Measurements from ENCODE around the gene ITGA11. TPM values are rescaled to one million over a fixed set of nuclear protein-coding genes. Genes with fewer than 3 reads are reported as not detected.

ITGA11 gene
- total RNA-seq, 1 donor from 2014 or later, result 0.53 TPM

GRCh38 chr15:68272721-68273271 lies 159.2 kb downstream of the ITGA11 start:
- H3K36me3 ChIP-seq (ENCODE audit: control insufficient read depth, insufficient read depth, low read length), result no peaks in the 10 kb centered on the region
- no peak overlapping the region for H3K4me3 ChIP-seq (ENCODE audit: low read depth, low read length)
- DNase-seq (ENCODE audit: low read depth) (peak; percentile 100), FAIRE-seq (peak; percentile 86)
- no peaks in the 10 kb centered on the region for H3K27me3 ChIP-seq (ENCODE audit: control insufficient read depth, insufficient read depth, low read length)
- TF ChIP-seq CTCF (IDR thresholded peaks at IDR 0.05; ENCODE audit: insufficient read depth, low read length, severe bottlenecking), result no peak

- no peaks in the 10 kb centered on the region for H3K27me3 ChIP-seq (ENCODE audit: control insufficient read depth, insufficient read depth, low read length)
- DNase-seq (ENCODE audit: low read depth), result peak; percentile 100
- FAIRE-seq, result peak; percentile 100
Observed at GRCh38 chr15:68271854-68272471, 160.0 kb downstream of the ITGA11 start.

GRCh38 chr15:68268405-68268804 lies 163.6 kb downstream of the ITGA11 start:
- Histone ChIP-seq H3K27me3 (ENCODE audit: control insufficient read depth, insufficient read depth, low read length) (no peaks in the 10 kb centered on the region), H3K4me3 (ENCODE audit: low read depth, low read length) (no peak overlapping the region), H3K36me3 (ENCODE audit: control insufficient read depth, insufficient read depth, low read length) (no peaks in the 10 kb centered on the region)
- TF ChIP-seq CTCF (IDR thresholded peaks at IDR 0.05; ENCODE audit: insufficient read depth, low read length, severe bottlenecking), result no peak
- FAIRE-seq (no peak), DNase-seq (ENCODE audit: low read depth) (peak; percentile 96)

More at GRCh38 chr15:68271854-68272471, 160.0 kb downstream of the ITGA11 start:
- Histone ChIP-seq H3K4me3 (ENCODE audit: low read depth, low read length) (no peak overlapping the region), H3K36me3 (ENCODE audit: control insufficient read depth, insufficient read depth, low read length) (no peaks in the 10 kb centered on the region)
- TF ChIP-seq CTCF (IDR thresholded peaks at IDR 0.05; ENCODE audit: insufficient read depth, low read length, severe bottlenecking), result no peak

- Histone ChIP-seq H3K36me3 (ENCODE audit: control insufficient read depth, insufficient read depth, low read length) (no peaks in the 10 kb centered on the region), H3K27me3 (ENCODE audit: control insufficient read depth, insufficient read depth, low read length) (no peaks in the 10 kb centered on the region), H3K4me3 (ENCODE audit: low read depth, low read length) (no peak overlapping the region)
- no peak for TF ChIP-seq CTCF (IDR thresholded peaks at IDR 0.05; ENCODE audit: insufficient read depth, low read length, severe bottlenecking)
- no peak for FAIRE-seq
- DNase-seq (ENCODE audit: low read depth), result no peak
Observed at GRCh38 chr15:68265674-68266073, 166.3 kb downstream of the ITGA11 start.

GRCh38 chr15:68265081-68265480 lies 166.9 kb downstream of the ITGA11 start:
- DNase-seq (ENCODE audit: low read depth) (peak; percentile 68), FAIRE-seq (no peak)
- Histone ChIP-seq H3K4me3 (ENCODE audit: low read depth, low read length) (no peak overlapping the region), H3K27me3 (ENCODE audit: control insufficient read depth, insufficient read depth, low read length) (no peaks in the 10 kb centered on the region), H3K36me3 (ENCODE audit: control insufficient read depth, insufficient read depth, low read length) (no peaks in the 10 kb centered on the region)
- TF ChIP-seq CTCF (IDR thresholded peaks at IDR 0.05; ENCODE audit: insufficient read depth, low read length, severe bottlenecking), result no peak

GRCh38 chr15:68264282-68264681 lies 167.7 kb downstream of the ITGA11 start:
- H3K27me3 ChIP-seq (ENCODE audit: control insufficient read depth, insufficient read depth, low read length), result no peaks in the 10 kb centered on the region
- no peaks in the 10 kb centered on the region for H3K36me3 ChIP-seq (ENCODE audit: control insufficient read depth, insufficient read depth, low read length)
- DNase-seq (ENCODE audit: low read depth) (no peak), FAIRE-seq (no peak)
- no peak overlapping the region for H3K4me3 ChIP-seq (ENCODE audit: low read depth, low read length)
- no peak for TF ChIP-seq CTCF (IDR thresholded peaks at IDR 0.05; ENCODE audit: insufficient read depth, low read length, severe bottlenecking)
